Effector memory CD8-positive, alpha-beta T cell (primary cell): Measurements from ENCODE around the gene OR51B6.
"Not testable (repeated sequence)": the region's sequence is repeated elsewhere in the genome, so short reads cannot be mapped to it uniquely, and the experiment has no call there.

Source experiments
- ATAC-seq: fragments of 150-1000 bp; cut with Tn5 transposase; replicated peaks from 2 replicates; pipeline ENCODE4 v1.10.0; 2021; ENCODE audit warnings: mild to moderate bottlenecking, moderate library complexity
- DNase-seq, 3 experiments: peaks; one replicate each; pipeline ENCODE4 v3.0.0; 2021
- H3K27ac Mint-ChIP-seq, 2 donors: one replicate each; pipeline ENCODE4 v1.8.0; 2022; ENCODE audit warnings: mild to moderate bottlenecking in 2 of 2, mixed read lengths in 2 of 2, moderate library complexity in 2 of 2
- H3K27me3 Mint-ChIP-seq, 2 donors: one replicate each; pipeline ENCODE4 v1.8.0; 2022; ENCODE audit warnings: mixed read lengths in 2 of 2
- H3K36me3 Mint-ChIP-seq: one replicate; pipeline ENCODE4 v1.8.0; 2022; ENCODE audit warnings: mild to moderate bottlenecking, moderate library complexity, mixed read lengths; ENCODE audit not compliant: insufficient read depth
- H3K4me1 Mint-ChIP-seq, 2 donors: one replicate each; pipeline ENCODE4 v1.8.0; 2022; ENCODE audit warnings: low read depth in 2 of 2, mixed read lengths in 2 of 2
- H3K4me3 Mint-ChIP-seq, 2 donors: one replicate each; pipeline ENCODE4 v1.8.0; 2022; ENCODE audit warnings: mild to moderate bottlenecking in 2 of 2, mixed read lengths in 2 of 2, moderate library complexity in 2 of 2
- H3K9me3 Mint-ChIP-seq, 2 donors: one replicate each; pipeline ENCODE4 v1.8.0; 2022; ENCODE audit warnings: mixed read lengths in 2 of 2
- total RNA-seq, 9 experiments: gene quantifications; one replicate each; lab custom pipeline; 2026; lab: John Stamatoyannopoulos, UW

Gene OR51B6
- 0 reads per million in 9 experiments for total RNA-seq

- ATAC-seq (no peak), DNase-seq (no peak)
- H3K9me3 Mint-ChIP-seq, result peaks cover 3 to 8% of the 10 kb centered on the region in 2 donors
- no peak within 1 kb of the TSS for H3K4me3 Mint-ChIP-seq
- no peaks in the 10 kb centered on the region for H3K36me3 Mint-ChIP-seq
- peaks cover 7 to 18% of the 10 kb centered on the region in 2 donors for H3K27me3 Mint-ChIP-seq
- H3K4me1 Mint-ChIP-seq, result no peaks in the 10 kb centered on the region
- no peak within 1 kb of the TSS for H3K27ac Mint-ChIP-seq
Measured at GRCh38 chr11:5351208-5351607, at the start of gene OR51B6. Gene OR51B6 (plus strand): TSS chr11:5351508. CDS start chr11:5351508, 0 bp downstream.

- no peaks in the 10 kb centered on the region for H3K9me3 Mint-ChIP-seq
- DNase-seq, result no peak
- H3K4me1 Mint-ChIP-seq, result no peaks in the 10 kb centered on the region
- peaks cover 9% of the 10 kb centered on the region in 2 donors for H3K27me3 Mint-ChIP-seq
- H3K27ac Mint-ChIP-seq, result no peak within 1 kb of the TSS
- ATAC-seq, result no peak
- no peak within 1 kb of the TSS for H3K4me3 Mint-ChIP-seq
- no peaks in the 10 kb centered on the region for H3K36me3 Mint-ChIP-seq
Measured at GRCh38 chr11:5301846-5302245, 49.5 kb upstream of the OR51B6 start, which contains the start of gene OR51B4. Gene OR51B4 (minus strand): TSS chr11:5301946. CDS start chr11:5301946, 0 bp downstream.

GRCh38 chr11:5303626-5304025, 47.7 kb upstream of the OR51B6 start:
- Mint-ChIP-seq H3K4me1 (no peaks in the 10 kb centered on the region), H3K9me3 (no peaks in the 10 kb centered on the region), H3K4me3 (no peak overlapping the region), H3K27me3 (peaks cover 0 to 9% of the 10 kb centered on the region in 2 donors), H3K36me3 (no peaks in the 10 kb centered on the region), H3K27ac (no peak overlapping the region)
- ATAC-seq (no peak), DNase-seq (no peak)

GRCh38 chr11:5304046-5304445, 47.3 kb upstream of the OR51B6 start:
- H3K36me3 Mint-ChIP-seq, result no peaks in the 10 kb centered on the region
- DNase-seq (no peak), ATAC-seq (no peak)
- H3K27me3 Mint-ChIP-seq, result peaks cover 0 to 9% of the 10 kb centered on the region in 2 donors
- no peak overlapping the region for H3K4me3 Mint-ChIP-seq
- H3K27ac Mint-ChIP-seq, result no peak overlapping the region
- H3K4me1 Mint-ChIP-seq, result no peaks in the 10 kb centered on the region
- no peaks in the 10 kb centered on the region for H3K9me3 Mint-ChIP-seq

GRCh38 chr11:5307256-5308019, 43.9 kb upstream of the OR51B6 start:
- no peaks in the 10 kb centered on the region for H3K4me1 Mint-ChIP-seq
- DNase-seq, result no peak
- H3K27me3 Mint-ChIP-seq, result peaks cover 0 to 4% of the 10 kb centered on the region in 2 donors
- H3K27ac Mint-ChIP-seq, result no peak overlapping the region
- no peaks in the 10 kb centered on the region for H3K9me3 Mint-ChIP-seq
- ATAC-seq, result no peak
- H3K36me3 Mint-ChIP-seq, result no peaks in the 10 kb centered on the region
- no peak overlapping the region for H3K4me3 Mint-ChIP-seq

- no peaks in the 10 kb centered on the region for H3K4me1 Mint-ChIP-seq
- no peak for ATAC-seq
- H3K4me3 Mint-ChIP-seq, result no peak overlapping the region
- no peak for DNase-seq
- no peak overlapping the region for H3K27ac Mint-ChIP-seq
- H3K36me3 Mint-ChIP-seq, result no peaks in the 10 kb centered on the region
- H3K27me3 Mint-ChIP-seq, result no peaks in the 10 kb centered on the region
- peaks cover 0 to 19% of the 10 kb centered on the region in 2 donors for H3K9me3 Mint-ChIP-seq
Measured at GRCh38 chr11:5310423-5310822, 40.9 kb upstream of the OR51B6 start.

GRCh38 chr11:5313326-5314023, 37.8 kb upstream of the OR51B6 start:
- H3K27ac Mint-ChIP-seq, ATAC-seq, H3K4me3 Mint-ChIP-seq: not testable (repeated sequence)

GRCh38 chr11:5317292-5317691, 34.0 kb upstream of the OR51B6 start:
- no peaks in the 10 kb centered on the region for H3K27me3 Mint-ChIP-seq
- DNase-seq, result no peak
- H3K4me3 Mint-ChIP-seq, result no peak overlapping the region
- H3K36me3 Mint-ChIP-seq, result no peaks in the 10 kb centered on the region
- H3K4me1 Mint-ChIP-seq, result no peaks in the 10 kb centered on the region
- peaks cover 0 to 19% of the 10 kb centered on the region in 2 donors for H3K9me3 Mint-ChIP-seq
- no peak overlapping the region for H3K27ac Mint-ChIP-seq
- no peak for ATAC-seq

More at GRCh38 chr11:5313326-5314023, 37.8 kb upstream of the OR51B6 start:
- peaks cover 0 to 19% of the 10 kb centered on the region in 2 donors for H3K9me3 Mint-ChIP-seq
- H3K27me3 Mint-ChIP-seq, DNase-seq, H3K4me1 Mint-ChIP-seq, H3K36me3 Mint-ChIP-seq: not testable (repeated sequence)

GRCh38 chr11:5324197-5324596, 27.1 kb upstream of the OR51B6 start, which contains the start of gene OR51B2:
Gene OR51B2 (minus strand): TSS chr11:5324297. CDS start chr11:5324297, 0 bp downstream.
- DNase-seq, result no peak

GRCh38 chr11:5335170-5335569, 16.1 kb upstream of the OR51B6 start:
- Mint-ChIP-seq H3K36me3 (no peaks in the 10 kb centered on the region), H3K9me3 (no peaks in the 10 kb centered on the region), H3K27ac (no peak overlapping the region), H3K4me1 (no peaks in the 10 kb centered on the region), H3K27me3 (no peaks in the 10 kb centered on the region), H3K4me3 (no peak overlapping the region)
- DNase-seq, result no peak
- no peak for ATAC-seq

More at GRCh38 chr11:5324197-5324596, 27.1 kb upstream of the OR51B6 start, which contains the start of gene OR51B2:
- Mint-ChIP-seq H3K4me3 (no peak within 1 kb of the TSS), H3K27me3 (no peaks in the 10 kb centered on the region), H3K27ac (no peak within 1 kb of the TSS), H3K9me3 (peaks cover 0 to 2% of the 10 kb centered on the region in 2 donors), H3K4me1 (no peaks in the 10 kb centered on the region), H3K36me3 (peaks cover 4% of the 10 kb centered on the region)
- no peak for ATAC-seq

- Mint-ChIP-seq H3K9me3 (no peaks in the 10 kb centered on the region), H3K36me3 (no peaks in the 10 kb centered on the region), H3K4me1 (no peaks in the 10 kb centered on the region), H3K4me3 (no peak overlapping the region), H3K27me3 (no peaks in the 10 kb centered on the region), H3K27ac (no peak overlapping the region)
- no peak for ATAC-seq
- no peak for DNase-seq
Measured at GRCh38 chr11:5336331-5336730, 15.0 kb upstream of the OR51B6 start.

- H3K27me3 Mint-ChIP-seq, H3K4me1 Mint-ChIP-seq, DNase-seq, H3K27ac Mint-ChIP-seq, H3K36me3 Mint-ChIP-seq, H3K9me3 Mint-ChIP-seq, ATAC-seq, H3K4me3 Mint-ChIP-seq: not testable (repeated sequence)
Measured at GRCh38 chr11:5337253-5337652, 14.1 kb upstream of the OR51B6 start.

GRCh38 chr11:5339771-5340322, 11.5 kb upstream of the OR51B6 start:
- DNase-seq (no peak), ATAC-seq (no peak)
- Mint-ChIP-seq H3K4me3 (no peak overlapping the region), H3K27ac (no peak overlapping the region), H3K36me3 (no peaks in the 10 kb centered on the region), H3K27me3 (peaks cover 4 to 12% of the 10 kb centered on the region in 2 donors), H3K4me1 (no peaks in the 10 kb centered on the region), H3K9me3 (no peaks in the 10 kb centered on the region)
